ENCODE results near the gene LRSAM1. TPM values are rescaled to one million over a fixed set of nuclear protein-coding genes. Genes with fewer than 3 reads are reported as not detected.
"Not testable (repeated sequence)": the region's sequence is repeated elsewhere in the genome, so short reads cannot be mapped to it uniquely, and the experiment has no call there.

LRSAM1 gene
- total RNA-seq, 1 experiment from 2014 or later, result 20.0 TPM

DNA sequence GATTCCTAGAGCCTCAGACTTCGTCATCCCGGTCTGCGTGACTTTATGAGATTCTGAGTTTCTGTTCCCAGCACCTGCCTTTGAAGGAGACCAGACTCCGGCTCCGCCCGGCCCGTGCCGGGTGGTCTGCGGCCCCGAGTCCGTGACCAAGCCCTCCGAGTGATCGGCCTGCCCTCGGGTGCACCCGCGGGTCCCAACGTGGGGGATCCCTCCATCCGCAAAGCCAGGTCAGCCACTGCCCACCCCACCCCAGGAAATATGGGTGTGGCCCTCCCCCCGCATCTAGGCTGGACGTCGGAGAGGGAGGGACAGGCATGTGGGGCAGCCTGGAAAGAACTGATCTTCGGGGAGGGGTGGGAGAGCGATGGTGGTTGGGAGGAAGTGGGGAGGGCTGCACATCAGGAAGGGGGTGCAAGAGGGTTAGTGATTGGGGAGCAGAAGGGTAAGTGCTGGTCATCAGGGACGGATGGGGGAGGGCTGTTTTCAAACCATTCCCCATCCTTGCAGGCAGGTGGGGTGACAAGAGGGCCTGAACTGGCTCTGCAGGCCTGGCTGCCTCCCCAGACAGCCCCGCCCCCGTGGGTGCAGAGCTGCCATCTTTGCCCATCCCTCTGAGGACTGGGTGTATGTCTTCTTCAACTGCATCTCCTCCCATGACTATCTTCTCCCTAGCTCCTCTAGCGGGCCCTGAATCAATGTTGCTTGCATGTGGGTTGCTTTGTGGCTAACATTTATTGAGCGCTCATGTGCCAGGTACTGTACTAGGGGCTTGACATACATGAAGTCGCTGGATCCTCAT lies 747 bp downstream of the LRSAM1 start:
- in situ Hi-C loops (cut with HindIII; ENCODE audit: low sequenced_read_pairs), result no loop called here
- DNase-seq (ENCODE audit: low spot score), result peak; percentile 62

DNA sequence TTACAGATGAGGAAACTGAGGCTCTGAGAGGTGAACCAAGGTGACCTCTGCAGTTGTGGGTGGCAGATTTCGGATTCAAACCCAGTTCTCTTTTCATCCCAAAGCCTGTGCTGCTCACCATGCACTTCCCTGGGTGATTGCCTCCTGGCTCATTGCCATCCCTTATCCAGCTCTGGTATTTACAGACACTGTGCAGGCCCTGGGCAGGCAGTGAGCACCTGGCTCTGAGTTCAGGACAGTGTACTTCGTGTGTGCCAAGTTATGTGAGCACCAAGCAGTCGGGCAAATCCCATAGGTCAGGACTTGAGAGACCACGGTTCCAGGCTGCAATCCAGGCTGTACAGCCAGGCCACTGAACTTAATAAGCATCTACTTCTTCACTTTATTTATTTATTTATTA lies 1.4 kb downstream of the LRSAM1 start:
- in situ Hi-C loops (cut with HindIII; ENCODE audit: low sequenced_read_pairs), result no loop called here
- DNase-seq (ENCODE audit: low spot score), result peak; percentile 40

DNA sequence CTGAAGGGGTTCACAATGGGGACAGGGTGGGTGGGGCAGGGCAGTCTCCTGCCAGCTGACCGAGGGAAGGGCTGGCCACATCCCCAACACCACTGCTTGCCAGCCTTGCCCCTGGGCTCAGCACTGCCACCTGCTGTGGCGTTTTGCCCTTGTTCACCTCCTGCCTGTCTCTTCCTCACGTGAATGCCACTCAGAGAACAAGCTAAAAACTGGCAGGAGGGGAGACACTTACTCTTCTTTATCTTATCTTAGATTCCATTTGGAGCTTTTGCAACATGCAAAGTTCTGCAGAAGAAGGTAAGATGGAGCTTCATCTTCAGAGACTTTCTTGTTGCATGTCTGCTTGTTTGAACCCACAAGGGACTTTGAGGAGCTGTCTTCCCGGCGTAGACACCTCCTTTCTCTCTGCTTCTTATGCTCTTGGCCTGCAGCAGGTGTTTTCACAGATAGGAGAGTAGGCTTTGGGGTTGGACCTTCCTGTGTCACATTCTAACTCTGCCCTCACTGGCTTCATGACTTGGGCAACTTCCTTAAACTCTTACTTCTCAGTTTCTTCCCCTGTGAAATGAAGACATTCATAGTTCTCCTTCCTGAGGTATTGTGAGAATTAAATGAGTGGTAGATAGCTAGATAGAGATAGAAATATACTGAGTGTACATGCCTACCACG lies 4.1 kb downstream of the LRSAM1 start:
- DNase-seq (ENCODE audit: low spot score), result no peak
- in situ Hi-C loops (cut with HindIII; ENCODE audit: low sequenced_read_pairs), result no loop called here

DNA sequence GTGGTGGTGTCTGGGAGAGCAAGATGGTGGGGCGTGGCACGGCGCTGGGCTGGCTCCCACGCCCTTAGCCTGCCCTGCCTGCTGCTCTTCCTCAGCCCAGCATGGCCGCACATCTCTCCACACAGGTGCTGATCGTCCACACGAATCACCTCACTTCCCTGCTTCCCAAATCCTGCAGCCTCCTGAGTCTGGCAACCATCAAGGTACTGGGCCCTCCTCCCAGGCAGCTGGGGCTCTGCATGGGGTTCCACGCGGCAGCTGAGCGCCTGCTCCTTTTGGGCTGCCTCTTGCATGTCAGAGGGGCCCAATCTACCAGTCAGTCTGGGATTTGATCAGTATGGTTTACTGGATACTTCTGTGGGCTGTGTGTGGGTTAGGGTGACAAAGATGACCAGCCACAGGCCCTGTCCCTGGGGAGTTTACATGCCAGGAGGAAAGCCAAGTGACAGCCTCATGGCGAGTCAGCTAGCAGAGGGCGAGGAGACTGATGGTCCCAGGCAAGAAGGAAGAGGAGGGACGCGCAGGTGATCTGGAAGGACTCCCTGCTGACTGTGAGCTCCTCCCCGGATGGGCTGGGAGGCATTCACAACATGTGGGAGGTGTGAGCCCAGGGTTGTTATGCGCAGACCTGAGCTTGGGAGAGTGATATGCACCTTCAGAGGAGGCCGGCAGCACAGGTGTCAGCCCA lies 6.0 kb downstream of the LRSAM1 start:
- in situ Hi-C loops (cut with HindIII; ENCODE audit: low sequenced_read_pairs), result no loop called here
- DNase-seq (ENCODE audit: low spot score), result peak; percentile 52

DNA sequence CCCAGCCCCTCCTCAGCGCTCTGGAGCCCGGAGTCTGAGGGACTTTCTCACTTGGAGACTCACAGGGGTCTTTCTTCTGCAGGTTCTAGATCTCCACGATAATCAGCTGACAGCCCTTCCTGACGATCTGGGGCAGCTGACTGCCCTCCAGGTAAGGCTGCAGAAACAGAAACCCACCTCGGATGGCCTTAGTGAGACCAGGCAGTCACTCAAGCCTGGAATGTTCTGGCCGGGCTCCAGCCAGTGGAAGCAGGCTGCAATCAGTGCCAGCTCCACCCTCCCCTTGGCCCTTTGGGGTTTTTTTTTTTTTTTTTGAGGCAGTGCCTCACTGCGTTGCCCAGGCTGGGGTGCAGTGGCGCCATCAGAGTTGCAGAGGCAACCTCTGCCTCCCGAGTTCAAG lies 7.6 kb downstream of the LRSAM1 start:
- in situ Hi-C loops (cut with HindIII; ENCODE audit: low sequenced_read_pairs), result no loop called here
- peak; percentile 23 for DNase-seq (ENCODE audit: low spot score)

DNA sequence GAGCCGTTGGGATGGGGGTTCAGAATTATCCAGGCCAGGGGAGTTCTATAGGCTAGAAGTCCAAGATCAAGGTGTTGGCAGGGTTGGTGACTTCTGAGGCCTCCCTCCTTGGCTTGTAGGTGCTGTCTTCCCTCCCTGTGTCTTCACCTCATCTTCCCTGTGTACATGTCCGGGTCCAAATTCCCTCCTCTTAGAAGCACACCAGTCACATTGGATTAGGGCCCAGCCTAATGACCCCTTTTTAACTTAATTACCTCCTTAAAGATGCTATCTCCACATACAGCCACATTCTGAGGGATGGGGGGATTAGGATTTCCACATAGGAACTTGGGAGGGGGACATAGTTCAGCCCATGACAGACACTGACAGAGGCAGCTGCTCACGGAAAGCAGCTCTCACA lies 12.1 kb downstream of the LRSAM1 start:
- no peak for DNase-seq (ENCODE audit: low spot score)
- in situ Hi-C loops (cut with HindIII; ENCODE audit: low sequenced_read_pairs), result no loop called here

GRCh38 chr9:127463911-127464310 lies 12.6 kb downstream of the LRSAM1 start:
- DNase-seq (ENCODE audit: low spot score), result no peak
- in situ Hi-C loops (cut with HindIII; ENCODE audit: low sequenced_read_pairs), result no loop called here

GRCh38 chr9:127466407-127466917 lies 15.2 kb downstream of the LRSAM1 start:
- in situ Hi-C loops (cut with HindIII; ENCODE audit: low sequenced_read_pairs); DNase-seq (ENCODE audit: low spot score): not testable (repeated sequence)

DNA sequence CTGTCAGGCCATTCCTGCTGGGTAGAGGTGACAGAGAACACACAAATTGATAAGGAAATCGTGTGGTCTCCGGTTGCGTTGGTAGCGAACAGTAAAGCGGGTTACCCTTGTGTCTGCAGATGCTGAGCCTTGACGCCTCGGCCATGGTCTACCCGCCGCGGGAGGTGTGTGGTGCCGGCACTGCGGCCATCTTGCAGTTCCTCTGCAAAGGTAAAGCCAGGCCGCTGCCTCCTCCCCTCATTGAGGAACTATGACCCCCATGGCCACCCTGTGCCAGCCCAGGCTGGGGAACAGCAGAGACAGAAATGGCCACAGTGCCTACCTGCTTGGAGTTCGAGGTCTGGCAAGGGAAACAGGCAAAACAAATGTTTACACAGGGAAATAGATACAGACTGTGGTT lies 16.3 kb downstream of the LRSAM1 start:
- in situ Hi-C loops (cut with HindIII; ENCODE audit: low sequenced_read_pairs), result no loop called here
- no peak for DNase-seq (ENCODE audit: low spot score)

DNA sequence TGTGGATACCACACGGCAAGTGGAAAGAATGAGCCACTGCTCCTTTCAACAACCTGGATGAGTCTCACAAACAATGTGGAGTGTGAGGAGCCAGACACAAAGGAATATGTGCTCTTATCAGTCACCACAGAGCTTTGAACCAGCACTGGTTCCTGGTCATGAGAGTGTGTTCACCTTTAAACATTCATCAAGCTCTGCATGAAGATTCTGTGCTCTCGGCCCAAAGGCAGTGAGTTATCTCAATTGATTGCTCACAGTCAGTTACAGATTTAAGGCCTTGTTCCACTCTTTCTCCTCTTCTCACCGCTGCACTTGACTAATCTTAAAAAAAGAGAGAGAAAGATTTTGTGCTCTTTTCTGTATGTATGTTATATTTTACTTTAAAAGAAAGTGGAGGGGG lies 19.4 kb downstream of the LRSAM1 start:
- in situ Hi-C loops (cut with HindIII; ENCODE audit: low sequenced_read_pairs), result no loop called here
- DNase-seq (ENCODE audit: low spot score), result no peak

- no peak for DNase-seq (ENCODE audit: low spot score)
- in situ Hi-C loops (cut with HindIII; ENCODE audit: low sequenced_read_pairs), result no loop called here
Observed at GRCh38 chr9:127473501-127473900, 22.2 kb downstream of the LRSAM1 start.

- in situ Hi-C loops (cut with HindIII; ENCODE audit: low sequenced_read_pairs), result no loop called here
- DNase-seq (ENCODE audit: low spot score), result peak; percentile 84
Observed at GRCh38 chr9:127473932-127474331, 22.6 kb downstream of the LRSAM1 start.

GRCh38 chr9:127474592-127474991 lies 23.3 kb downstream of the LRSAM1 start:
- no peak for DNase-seq (ENCODE audit: low spot score)
- in situ Hi-C loops (cut with HindIII; ENCODE audit: low sequenced_read_pairs), result no loop called here

GRCh38 chr9:127479507-127480081 lies 28.3 kb downstream of the LRSAM1 start:
- DNase-seq (ENCODE audit: low spot score), result no peak
- in situ Hi-C loops (cut with HindIII; ENCODE audit: low sequenced_read_pairs), result no loop called here

GRCh38 chr9:127482662-127483061 lies 31.4 kb downstream of the LRSAM1 start:
- in situ Hi-C loops (cut with HindIII; ENCODE audit: low sequenced_read_pairs), result no loop called here
- no peak for DNase-seq (ENCODE audit: low spot score)

DNA sequence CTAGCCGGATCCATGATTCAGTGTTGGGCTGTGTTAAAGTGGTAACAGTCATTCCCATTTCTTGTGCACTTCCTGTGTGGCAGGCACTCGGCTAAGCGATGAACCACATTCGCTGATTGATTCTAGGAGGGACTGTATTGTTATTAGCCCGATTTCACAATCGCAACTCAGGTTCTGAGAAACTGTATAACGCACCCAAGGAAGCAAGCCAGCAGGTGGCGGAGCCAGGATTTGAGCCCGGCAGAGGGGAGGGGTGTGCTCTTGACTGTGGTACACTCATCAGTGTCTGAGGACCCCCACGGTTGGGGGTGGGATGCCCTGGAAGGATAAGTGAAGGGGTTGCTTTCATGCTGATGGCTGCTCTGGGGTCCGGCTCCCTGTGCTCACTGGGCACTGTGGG lies 34.7 kb downstream of the LRSAM1 start:
- in situ Hi-C loops (cut with HindIII; ENCODE audit: low sequenced_read_pairs), result no loop called here
- DNase-seq (ENCODE audit: low spot score), result no peak

DNA sequence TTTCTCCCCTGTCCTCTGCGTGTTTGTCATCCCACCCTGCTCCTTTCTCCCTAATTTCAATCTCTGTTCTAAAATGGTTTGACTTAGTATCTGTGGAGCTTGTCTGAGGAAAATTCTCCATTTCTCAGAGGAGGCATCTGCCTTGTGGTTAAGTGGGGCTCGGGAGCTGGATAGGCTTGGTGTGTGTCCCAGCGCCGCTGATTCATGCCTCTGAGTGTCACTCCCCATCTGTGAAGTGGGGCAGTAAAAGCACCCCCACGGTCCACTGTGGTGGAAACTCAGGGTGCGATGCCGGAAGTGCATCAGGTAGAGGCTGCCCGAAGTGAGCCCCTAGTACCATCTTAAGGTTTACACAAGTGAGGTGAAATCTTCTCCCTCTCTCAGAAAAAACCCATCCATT lies 37.6 kb downstream of the LRSAM1 start:
- in situ Hi-C loops (cut with HindIII; ENCODE audit: low sequenced_read_pairs), result no loop called here
- no peak for DNase-seq (ENCODE audit: low spot score)

DNA sequence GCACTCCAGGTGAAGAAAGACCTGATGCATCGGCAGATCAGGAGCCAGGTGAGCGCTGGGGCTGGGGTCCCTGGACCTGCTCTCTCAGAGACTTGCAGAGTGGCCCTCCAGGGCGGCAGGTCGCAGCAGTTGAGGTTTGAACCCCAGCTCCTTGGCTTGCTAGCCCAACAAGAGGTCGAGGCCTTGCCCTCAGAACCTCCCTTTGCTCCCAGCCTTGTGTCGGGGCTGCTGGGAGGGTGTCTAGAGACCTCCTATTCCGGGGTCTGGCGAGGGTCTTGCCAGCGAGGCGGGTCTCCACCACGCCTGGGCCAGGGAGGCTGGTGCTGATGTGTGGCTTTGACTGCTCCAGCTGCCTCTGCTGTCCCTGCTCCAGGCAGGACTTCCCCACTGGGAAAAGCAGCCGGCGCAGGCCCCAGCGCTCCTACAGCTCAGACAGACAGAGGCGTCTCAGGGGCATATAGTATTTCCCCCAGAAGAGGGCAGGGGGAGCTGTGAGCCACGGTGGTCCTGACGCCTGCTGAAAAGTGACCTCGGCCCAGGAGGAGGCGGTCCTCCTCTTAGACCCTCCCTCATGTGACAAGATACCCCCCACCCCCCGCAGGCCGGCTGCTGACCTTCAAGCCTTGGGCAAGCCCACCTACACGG lies 38.3 kb downstream of the LRSAM1 start:
- in situ Hi-C loops (cut with HindIII; ENCODE audit: low sequenced_read_pairs), result no loop called here
- DNase-seq (ENCODE audit: low spot score), result no peak

- in situ Hi-C loops (cut with HindIII; ENCODE audit: low sequenced_read_pairs), result no loop called here
- no peak for DNase-seq (ENCODE audit: low spot score)
Observed at GRCh38 chr9:127490535-127491230, 39.4 kb downstream of the LRSAM1 start.

Measured in G401 (cell line).